ENCODE measurements around the gene LENG8.
A peak's percentile ranks its signal among the peaks of the same experiment; 100 is the strongest.

Gene LENG8

GRCh38 chr19:54448774-54449700, at the start of gene LENG8:
TSS of gene LENG8 (plus strand) at chr19:54449199. CDS start at chr19:54451345, 2,146 bp downstream.
- peak; percentile 94 for DNase-seq (ENCODE audit: extremely low read depth, low read depth)
- TF ChIP-seq, protein P1, sequence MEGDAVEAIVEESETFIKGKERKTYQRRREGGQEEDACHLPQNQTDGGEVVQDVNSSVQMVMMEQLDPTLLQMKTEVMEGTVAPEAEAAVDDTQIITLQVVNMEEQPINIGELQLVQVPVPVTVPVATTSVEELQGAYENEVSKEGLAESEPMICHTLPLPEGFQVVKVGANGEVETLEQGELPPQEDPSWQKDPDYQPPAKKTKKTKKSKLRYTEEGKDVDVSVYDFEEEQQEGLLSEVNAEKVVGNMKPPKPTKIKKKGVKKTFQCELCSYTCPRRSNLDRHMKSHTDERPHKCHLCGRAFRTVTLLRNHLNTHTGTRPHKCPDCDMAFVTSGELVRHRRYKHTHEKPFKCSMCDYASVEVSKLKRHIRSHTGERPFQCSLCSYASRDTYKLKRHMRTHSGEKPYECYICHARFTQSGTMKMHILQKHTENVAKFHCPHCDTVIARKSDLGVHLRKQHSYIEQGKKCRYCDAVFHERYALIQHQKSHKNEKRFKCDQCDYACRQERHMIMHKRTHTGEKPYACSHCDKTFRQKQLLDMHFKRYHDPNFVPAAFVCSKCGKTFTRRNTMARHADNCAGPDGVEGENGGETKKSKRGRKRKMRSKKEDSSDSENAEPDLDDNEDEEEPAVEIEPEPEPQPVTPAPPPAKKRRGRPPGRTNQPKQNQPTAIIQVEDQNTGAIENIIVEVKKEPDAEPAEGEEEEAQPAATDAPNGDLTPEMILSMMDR (IDR thresholded peaks at IDR 0.05; ENCODE audit: low read depth, low read length, missing control alignments): no peak

DNA sequence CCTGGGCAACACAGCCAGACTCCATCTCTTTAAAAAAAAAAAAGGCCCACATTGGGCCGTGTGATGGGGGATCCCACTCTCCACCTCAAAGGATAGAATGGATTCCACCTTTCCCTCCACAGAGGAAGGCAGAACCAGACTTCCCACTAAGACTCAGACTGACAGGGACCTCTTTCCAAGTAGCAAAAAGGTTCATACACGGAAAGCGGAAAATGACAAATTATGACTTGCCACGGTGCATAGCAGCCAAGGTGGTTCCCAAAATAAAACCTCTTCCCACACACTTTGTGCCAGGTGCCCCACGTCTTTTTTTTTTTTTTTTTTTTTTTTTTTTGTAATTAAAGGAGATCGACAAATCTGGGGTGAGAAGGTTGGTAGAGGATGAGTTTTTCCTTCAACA, 48.1 kb upstream of the LENG8 start:
- TF ChIP-seq, protein P1 (IDR thresholded peaks at IDR 0.05; ENCODE audit: low read depth, low read length, missing control alignments): no peak
- H3K4me3 ChIP-seq (replicated peaks; ENCODE audit: low read depth, low read length): no peak overlapping the region
- DNase-seq (ENCODE audit: extremely low read depth, low read depth): no peak

More at GRCh38 chr19:54448774-54449700, at the start of gene LENG8:
- peak within 1 kb of the TSS; percentile 78 for H3K4me3 ChIP-seq (replicated peaks; ENCODE audit: low read depth, low read length)

GRCh38 chr19:54403054-54403453, 45.9 kb upstream of the LENG8 start:
- no peak overlapping the region for H3K4me3 ChIP-seq (replicated peaks; ENCODE audit: low read depth, low read length)
- no peak for DNase-seq (ENCODE audit: extremely low read depth, low read depth)
- TF ChIP-seq, protein P1 (IDR thresholded peaks at IDR 0.05; ENCODE audit: low read depth, low read length, missing control alignments): no peak

- no peak for DNase-seq (ENCODE audit: extremely low read depth, low read depth)
- TF ChIP-seq, protein P1 (IDR thresholded peaks at IDR 0.05; ENCODE audit: low read depth, low read length, missing control alignments): no peak
- H3K4me3 ChIP-seq (replicated peaks; ENCODE audit: low read depth, low read length): no peak overlapping the region
Measured at GRCh38 chr19:54405628-54406027, 43.4 kb upstream of the LENG8 start.

DNA sequence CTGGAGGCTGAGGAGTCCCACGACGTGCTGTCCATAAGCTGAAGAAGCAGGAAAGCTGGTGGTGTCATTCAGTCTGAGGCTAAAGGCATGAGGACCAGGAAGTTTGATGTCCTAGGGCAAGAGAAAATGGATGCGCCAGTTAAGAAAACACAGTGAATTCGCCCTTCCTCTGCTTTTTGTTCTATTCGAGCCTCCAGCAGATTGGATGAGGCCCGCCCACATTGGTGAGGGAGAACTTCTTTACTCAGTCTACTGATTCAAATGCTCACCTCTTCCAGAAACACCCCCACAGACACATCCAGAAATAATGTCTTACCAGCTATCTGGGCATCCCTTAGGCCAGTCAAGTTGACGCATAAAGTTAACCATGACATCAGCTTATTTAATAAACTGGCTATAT, 41.2 kb upstream of the LENG8 start:
- TF ChIP-seq, protein P1 (IDR thresholded peaks at IDR 0.05; ENCODE audit: low read depth, low read length, missing control alignments): no peak
- no peak overlapping the region for H3K4me3 ChIP-seq (replicated peaks; ENCODE audit: low read depth, low read length)
- no peak for DNase-seq (ENCODE audit: extremely low read depth, low read depth)

DNA sequence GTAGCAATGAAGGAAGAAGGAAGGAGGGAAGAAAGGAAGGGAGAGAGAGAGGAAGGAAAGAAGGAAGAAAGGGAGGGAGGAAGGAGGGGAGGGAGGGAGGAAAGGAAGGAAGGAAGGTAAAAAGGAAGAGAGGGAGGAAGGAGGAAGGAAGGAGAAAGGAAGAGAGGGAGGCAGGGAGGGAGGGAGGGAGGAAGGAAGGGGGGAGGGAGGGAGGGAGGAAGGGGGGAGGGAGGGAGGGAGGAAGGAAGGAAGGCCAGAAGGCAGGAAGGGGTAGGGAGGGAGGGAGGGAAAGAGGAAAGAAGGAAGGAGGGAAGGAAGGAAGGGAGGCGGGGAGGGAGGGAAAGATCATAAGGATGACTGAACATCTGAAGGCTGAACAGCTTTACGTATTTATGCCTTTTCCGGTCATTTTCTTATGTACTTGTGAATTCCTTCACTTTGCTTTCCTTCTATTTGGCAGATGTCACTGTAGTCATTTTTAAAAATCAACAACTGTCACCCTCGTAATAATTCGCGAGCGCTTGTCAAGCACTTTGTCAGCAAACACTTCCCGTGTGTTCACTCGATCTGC, 40.5 kb upstream of the LENG8 start:
- TF ChIP-seq, protein P1 (IDR thresholded peaks at IDR 0.05; ENCODE audit: low read depth, low read length, missing control alignments): no peak
- H3K4me3 ChIP-seq (replicated peaks; ENCODE audit: low read depth, low read length): no peak overlapping the region
- DNase-seq (ENCODE audit: extremely low read depth, low read depth): no peak

Measured in HFF-Myc (cell line).